NCI-H187 (cell line): ENCODE data around the gene CABLES1.

Source experiments
- DNase-seq, 2 experiments: peaks; one replicate each; lab custom pipeline; 2025; lab: John Stamatoyannopoulos, UW

Gene CABLES1

GRCh38 chr18:23301972-23302371 is 166.7 kb downstream of the CABLES1 start:
- peak; percentile 53 to 68 for DNase-seq

GRCh38 chr18:23302511-23302850 is 167.2 kb downstream of the CABLES1 start:
- DNase-seq: no peak

- DNase-seq: no peak
Observed at GRCh38 chr18:23302851-23303527, 167.7 kb downstream of the CABLES1 start.

- DNase-seq: no peak
Observed at GRCh38 chr18:23306822-23307221, 171.5 kb downstream of the CABLES1 start.

- DNase-seq: no peak
Observed at GRCh38 chr18:23307567-23308295, 172.4 kb downstream of the CABLES1 start.
